ENCODE measurements around the gene CIP2A. TPM values are rescaled to one million over a fixed set of nuclear protein-coding genes. Genes with fewer than 3 reads are reported as not detected.

The CIP2A gene
- total RNA-seq, 2 experiments from 2014 or later, result 34.7 to 39.9 TPM

- Mint-ChIP-seq H3K9me3 (no peaks in the 10 kb centered on the region), H3K4me1 (ENCODE audit: low read depth) (no peaks in the 10 kb centered on the region), H3K4me3 (no peak overlapping the region), H3K27me3 (ENCODE audit: low read depth) (peaks cover 9% of the 10 kb centered on the region), H3K36me3 (ENCODE audit: low read depth) (no peaks in the 10 kb centered on the region), H3K27ac (no peak overlapping the region)
- DNase-seq, result no peak
- intact Hi-C loops (cut with micrococcal nuclease), result no loop called here
- CTCF ChIA-PET, result no interaction called here
Observed at GRCh38 chr3:108527109-108527508, 62.1 kb downstream of the CIP2A start.

GRCh38 chr3:108525971-108526370, 63.3 kb downstream of the CIP2A start:
- CTCF ChIA-PET, result interaction anchor here (1.2 kb wide), 1 partner anchor 388 kb away, joined by 3 read pairs; no protein-coding TSS in a partner anchor
- Mint-ChIP-seq H3K27ac (no peak overlapping the region), H3K4me1 (ENCODE audit: low read depth) (no peaks in the 10 kb centered on the region), H3K27me3 (ENCODE audit: low read depth) (peaks cover 8% of the 10 kb centered on the region), H3K4me3 (no peak overlapping the region), H3K36me3 (ENCODE audit: low read depth) (no peaks in the 10 kb centered on the region), H3K9me3 (no peaks in the 10 kb centered on the region)
- intact Hi-C loops (cut with micrococcal nuclease), result no loop called here
- no peak for DNase-seq

GRCh38 chr3:108525256-108525655, 64.0 kb downstream of the CIP2A start:
- DNase-seq, result no peak
- Mint-ChIP-seq H3K9me3 (no peaks in the 10 kb centered on the region), H3K27me3 (ENCODE audit: low read depth) (peaks cover 6% of the 10 kb centered on the region), H3K4me3 (no peak overlapping the region), H3K27ac (no peak overlapping the region), H3K4me1 (ENCODE audit: low read depth) (no peaks in the 10 kb centered on the region), H3K36me3 (ENCODE audit: low read depth) (no peaks in the 10 kb centered on the region)
- intact Hi-C loops (cut with micrococcal nuclease), result no loop called here
- CTCF ChIA-PET, result no interaction called here

GRCh38 chr3:108524537-108524936, 64.7 kb downstream of the CIP2A start:
- H3K9me3 Mint-ChIP-seq, result no peaks in the 10 kb centered on the region
- no peaks in the 10 kb centered on the region for H3K36me3 Mint-ChIP-seq (ENCODE audit: low read depth)
- H3K27ac Mint-ChIP-seq, result no peak overlapping the region
- no peaks in the 10 kb centered on the region for H3K4me1 Mint-ChIP-seq (ENCODE audit: low read depth)
- CTCF ChIA-PET, result no interaction called here
- intact Hi-C loops (cut with micrococcal nuclease), result no loop called here
- no peak overlapping the region for H3K4me3 Mint-ChIP-seq
- H3K27me3 Mint-ChIP-seq (ENCODE audit: low read depth), result peaks cover 2% of the 10 kb centered on the region
- DNase-seq, result no peak

- CTCF ChIA-PET, result no interaction called here
- H3K27me3 Mint-ChIP-seq (ENCODE audit: low read depth), result no peaks in the 10 kb centered on the region
- no peak for DNase-seq
- H3K4me3 Mint-ChIP-seq, result no peak overlapping the region
- no peaks in the 10 kb centered on the region for H3K36me3 Mint-ChIP-seq (ENCODE audit: low read depth)
- H3K9me3 Mint-ChIP-seq, result no peaks in the 10 kb centered on the region
- no peak overlapping the region for H3K27ac Mint-ChIP-seq
- intact Hi-C loops (cut with micrococcal nuclease), result no loop called here
- no peaks in the 10 kb centered on the region for H3K4me1 Mint-ChIP-seq (ENCODE audit: low read depth)
Observed at GRCh38 chr3:108518895-108519294, 70.3 kb downstream of the CIP2A start.

GRCh38 chr3:108516881-108517280, 72.4 kb downstream of the CIP2A start:
- H3K27ac Mint-ChIP-seq, result no peak overlapping the region
- H3K9me3 Mint-ChIP-seq, result no peaks in the 10 kb centered on the region
- no peaks in the 10 kb centered on the region for H3K27me3 Mint-ChIP-seq (ENCODE audit: low read depth)
- CTCF ChIA-PET, result no interaction called here
- H3K4me3 Mint-ChIP-seq, result no peak overlapping the region
- no peak for DNase-seq
- intact Hi-C loops (cut with micrococcal nuclease), result no loop called here
- no peaks in the 10 kb centered on the region for H3K4me1 Mint-ChIP-seq (ENCODE audit: low read depth)
- no peaks in the 10 kb centered on the region for H3K36me3 Mint-ChIP-seq (ENCODE audit: low read depth)

- H3K4me1 Mint-ChIP-seq (ENCODE audit: low read depth), result no peaks in the 10 kb centered on the region
- CTCF ChIA-PET, result no interaction called here
Observed at GRCh38 chr3:108513961-108514360, 75.3 kb downstream of the CIP2A start.

GRCh38 chr3:108512671-108513070, 76.6 kb downstream of the CIP2A start:
- H3K36me3 Mint-ChIP-seq (ENCODE audit: low read depth), result no peaks in the 10 kb centered on the region
- H3K9me3 Mint-ChIP-seq, result no peaks in the 10 kb centered on the region
- no peak overlapping the region for H3K4me3 Mint-ChIP-seq
- CTCF ChIA-PET, result no interaction called here
- intact Hi-C loops (cut with micrococcal nuclease), result no loop called here
- no peaks in the 10 kb centered on the region for H3K4me1 Mint-ChIP-seq (ENCODE audit: low read depth)
- DNase-seq, result no peak
- H3K27ac Mint-ChIP-seq, result no peak overlapping the region
- no peaks in the 10 kb centered on the region for H3K27me3 Mint-ChIP-seq (ENCODE audit: low read depth)

More at GRCh38 chr3:108513961-108514360, 75.3 kb downstream of the CIP2A start:
- intact Hi-C loops (cut with micrococcal nuclease), result no loop called here
- H3K9me3 Mint-ChIP-seq, result no peaks in the 10 kb centered on the region
- no peak for DNase-seq
- H3K4me3 Mint-ChIP-seq, result no peak overlapping the region
- no peaks in the 10 kb centered on the region for H3K36me3 Mint-ChIP-seq (ENCODE audit: low read depth)
- H3K27me3 Mint-ChIP-seq (ENCODE audit: low read depth), result no peaks in the 10 kb centered on the region
- H3K27ac Mint-ChIP-seq, result no peak overlapping the region

- Mint-ChIP-seq H3K27me3 (ENCODE audit: low read depth) (no peaks in the 10 kb centered on the region), H3K27ac (no peak overlapping the region), H3K36me3 (ENCODE audit: low read depth) (no peaks in the 10 kb centered on the region), H3K9me3 (no peaks in the 10 kb centered on the region), H3K4me1 (ENCODE audit: low read depth) (no peaks in the 10 kb centered on the region), H3K4me3 (no peak overlapping the region)
- intact Hi-C loops (cut with micrococcal nuclease), result no loop called here
- CTCF ChIA-PET, result interaction anchor here (1.4 kb wide), 1 partner anchor 23 kb away, joined by 3 read pairs; no protein-coding TSS in a partner anchor
- DNase-seq, result no peak
Observed at GRCh38 chr3:108511490-108511889, 77.7 kb downstream of the CIP2A start.

- Mint-ChIP-seq H3K36me3 (ENCODE audit: low read depth) (no peaks in the 10 kb centered on the region), H3K4me1 (ENCODE audit: low read depth) (no peaks in the 10 kb centered on the region), H3K27ac (no peak overlapping the region), H3K27me3 (ENCODE audit: low read depth) (no peaks in the 10 kb centered on the region), H3K9me3 (no peaks in the 10 kb centered on the region), H3K4me3 (no peak overlapping the region)
- CTCF ChIA-PET, result interaction anchor here (1.4 kb wide), 1 partner anchor 22 kb away, joined by 3 read pairs; no protein-coding TSS in a partner anchor
- intact Hi-C loops (cut with micrococcal nuclease), result no loop called here
- DNase-seq, result no peak
Observed at GRCh38 chr3:108511055-108511454, 78.2 kb downstream of the CIP2A start.

- Mint-ChIP-seq H3K27ac (no peak within 1 kb of the TSS), H3K27me3 (ENCODE audit: low read depth) (no peaks in the 10 kb centered on the region), H3K4me3 (no peak within 1 kb of the TSS), H3K36me3 (ENCODE audit: low read depth) (no peaks in the 10 kb centered on the region), H3K9me3 (no peaks in the 10 kb centered on the region), H3K4me1 (ENCODE audit: low read depth) (no peaks in the 10 kb centered on the region)
- intact Hi-C loops (cut with micrococcal nuclease), result no loop called here
- DNase-seq, result no peak
- CTCF ChIA-PET, result no interaction called here
Observed at GRCh38 chr3:108510496-108510895, 78.7 kb downstream of the CIP2A start, which contains the start of gene MYH15. TSS of gene MYH15 (minus strand) at chr3:108510596. CDS start at chr3:108510530, 66 bp downstream.

- Mint-ChIP-seq H3K27ac (no peak overlapping the region), H3K36me3 (ENCODE audit: low read depth) (no peaks in the 10 kb centered on the region), H3K27me3 (ENCODE audit: low read depth) (no peaks in the 10 kb centered on the region), H3K9me3 (no peaks in the 10 kb centered on the region), H3K4me3 (no peak overlapping the region), H3K4me1 (ENCODE audit: low read depth) (no peaks in the 10 kb centered on the region)
- DNase-seq, result no peak
- intact Hi-C loops (cut with micrococcal nuclease), result no loop called here
- CTCF ChIA-PET, result interaction anchor here (0.7 kb wide), 1 partner anchor 524 kb away, joined by 3 read pairs; no protein-coding TSS in a partner anchor
Observed at GRCh38 chr3:108509871-108510270, 79.4 kb downstream of the CIP2A start.

- Mint-ChIP-seq H3K4me1 (ENCODE audit: low read depth) (no peaks in the 10 kb centered on the region), H3K36me3 (ENCODE audit: low read depth) (no peaks in the 10 kb centered on the region), H3K4me3 (no peak overlapping the region), H3K27ac (no peak overlapping the region), H3K9me3 (no peaks in the 10 kb centered on the region), H3K27me3 (ENCODE audit: low read depth) (no peaks in the 10 kb centered on the region)
- CTCF ChIA-PET, result interaction anchor here (0.7 kb wide), 1 partner anchor 525 kb away, joined by 3 read pairs; no protein-coding TSS in a partner anchor
- intact Hi-C loops (cut with micrococcal nuclease), result no loop called here
- DNase-seq, result no peak
Observed at GRCh38 chr3:108509263-108509662, 80.0 kb downstream of the CIP2A start.
